ENCODE results near the gene P3H2.
"Not testable (repeated sequence)": the region's sequence is repeated elsewhere in the genome, so short reads cannot be mapped to it uniquely, and the experiment has no call there.

Gene P3H2

GRCh38 chr3:190079173-190079572 lies 41.5 kb downstream of the P3H2 start:
- DNase-seq: not testable (repeated sequence)

- no peak for DNase-seq
These were observed 43.2 kb downstream of the P3H2 start for GRCh38 chr3:190077395-190078045.

- no peak for DNase-seq
These were observed 43.9 kb downstream of the P3H2 start for GRCh38 chr3:190076601-190077394.

- no peak for DNase-seq
These were observed 44.6 kb downstream of the P3H2 start for GRCh38 chr3:190076136-190076535.

GRCh38 chr3:190074817-190075216 lies 45.9 kb downstream of the P3H2 start:
- no peak for DNase-seq

- no peak for DNase-seq
These were observed 47.3 kb downstream of the P3H2 start for GRCh38 chr3:190073264-190074008.

- no peak for DNase-seq
These were observed 47.8 kb downstream of the P3H2 start for GRCh38 chr3:190072856-190073255.

GRCh38 chr3:190071921-190072320 lies 48.8 kb downstream of the P3H2 start:
- DNase-seq: not testable (repeated sequence)

GRCh38 chr3:190070622-190071347 lies 49.9 kb downstream of the P3H2 start:
- DNase-seq: no peak

GRCh38 chr3:190065204-190065603 lies 55.5 kb downstream of the P3H2 start:
- DNase-seq: no peak

GRCh38 chr3:190064659-190065058 lies 56.0 kb downstream of the P3H2 start:
- no peak for DNase-seq

GRCh38 chr3:190064112-190064511 lies 56.6 kb downstream of the P3H2 start:
- DNase-seq: no peak

GRCh38 chr3:190063490-190063889 lies 57.2 kb downstream of the P3H2 start:
- no peak for DNase-seq

GRCh38 chr3:190060192-190060775 lies 60.4 kb downstream of the P3H2 start:
- DNase-seq: no peak

GRCh38 chr3:190059242-190059590 lies 61.5 kb downstream of the P3H2 start:
- no peak for DNase-seq

GRCh38 chr3:190058521-190059241 lies 62.0 kb downstream of the P3H2 start:
- DNase-seq: no peak

GRCh38 chr3:190056742-190057141 lies 64.0 kb downstream of the P3H2 start:
- no peak for DNase-seq

GRCh38 chr3:190055773-190056172 lies 64.9 kb downstream of the P3H2 start:
- DNase-seq: no peak

- DNase-seq: no peak
These were observed 66.6 kb downstream of the P3H2 start for GRCh38 chr3:190053919-190054672.

GRCh38 chr3:190051641-190052040 lies 69.1 kb downstream of the P3H2 start:
- no peak for DNase-seq

GRCh38 chr3:190048932-190049441 lies 71.7 kb downstream of the P3H2 start:
- no peak for DNase-seq
